ENCODE results near the gene SEPTIN12. TPM values are rescaled to one million over a fixed set of nuclear protein-coding genes. Genes with fewer than 3 reads are reported as not detected.
"Not testable (repeated sequence)": the region's sequence is repeated elsewhere in the genome, so short reads cannot be mapped to it uniquely, and the experiment has no call there.

Gene SEPTIN12
- total RNA-seq, 1 experiment from 2014 or later: not detected

GRCh38 chr16:4743226-4743878 is 44.8 kb downstream of the SEPTIN12 start:
- Histone ChIP-seq H3K79me2 (ENCODE audit: low read length) (no peaks in the 10 kb centered on the region), H3K36me3 (ENCODE audit: insufficient read depth, low read length) (no peaks in the 10 kb centered on the region), H2AFZ (ENCODE audit: low read length) (no peak overlapping the region), H3K4me1 (ENCODE audit: low read length) (no peaks in the 10 kb centered on the region), H3K9me3 (ENCODE audit: low read length) (no peaks in the 10 kb centered on the region), H4K20me1 (ENCODE audit: insufficient read depth, low read depth, low read length) (no peaks in the 10 kb centered on the region), H3K9me2 (replicated peaks; ENCODE audit: insufficient read depth, low read length) (no peaks in the 10 kb centered on the region), H3K27ac (ENCODE audit: low read length) (no peak overlapping the region), H3K4me3 (ENCODE audit: low read length) (no peak overlapping the region), H3K4me2 (ENCODE audit: low read depth, low read length, poor library complexity, severe bottlenecking) (no peak overlapping the region), H3K27me3 (ENCODE audit: low read length) (no peaks in the 10 kb centered on the region), H3K9ac (ENCODE audit: low read length) (no peak overlapping the region)
- no peak for DNase-seq

- not testable (repeated sequence) for H3K9me2 ChIP-seq (replicated peaks; ENCODE audit: insufficient read depth, low read length); H3K4me2 ChIP-seq (ENCODE audit: low read depth, low read length, poor library complexity, severe bottlenecking); H2AFZ ChIP-seq (ENCODE audit: low read length); H4K20me1 ChIP-seq (ENCODE audit: insufficient read depth, low read depth, low read length); H3K9ac ChIP-seq (ENCODE audit: low read length); DNase-seq; H3K79me2 ChIP-seq (ENCODE audit: low read length); H3K4me1 ChIP-seq (ENCODE audit: low read length); H3K4me3 ChIP-seq (ENCODE audit: low read length); H3K27me3 ChIP-seq (ENCODE audit: low read length); H3K9me3 ChIP-seq (ENCODE audit: low read length); H3K36me3 ChIP-seq (ENCODE audit: insufficient read depth, low read length); H3K27ac ChIP-seq (ENCODE audit: low read length)
These were observed 49.8 kb downstream of the SEPTIN12 start for GRCh38 chr16:4738370-4738769.

- Histone ChIP-seq H3K9me2 (replicated peaks; ENCODE audit: insufficient read depth, low read length) (no peaks in the 10 kb centered on the region), H3K4me1 (ENCODE audit: low read length) (peaks cover 15% of the 10 kb centered on the region), H4K20me1 (ENCODE audit: insufficient read depth, low read depth, low read length) (no peaks in the 10 kb centered on the region), H3K4me2 (ENCODE audit: low read depth, low read length, poor library complexity, severe bottlenecking) (no peak overlapping the region), H2AFZ (ENCODE audit: low read length) (no peak overlapping the region), H3K27ac (ENCODE audit: low read length) (no peak overlapping the region), H3K4me3 (ENCODE audit: low read length) (no peak overlapping the region), H3K36me3 (ENCODE audit: insufficient read depth, low read length) (no peaks in the 10 kb centered on the region), H3K79me2 (ENCODE audit: low read length) (peaks cover 13% of the 10 kb centered on the region), H3K9ac (ENCODE audit: low read length) (no peak overlapping the region), H3K27me3 (ENCODE audit: low read length) (no peaks in the 10 kb centered on the region), H3K9me3 (ENCODE audit: low read length) (no peaks in the 10 kb centered on the region)
- no peak for DNase-seq
These were observed 50.6 kb downstream of the SEPTIN12 start for GRCh38 chr16:4737545-4737944.

- Histone ChIP-seq H3K36me3 (ENCODE audit: insufficient read depth, low read length) (no peaks in the 10 kb centered on the region), H3K9me3 (ENCODE audit: low read length) (no peaks in the 10 kb centered on the region), H4K20me1 (ENCODE audit: insufficient read depth, low read depth, low read length) (no peaks in the 10 kb centered on the region), H3K9ac (ENCODE audit: low read length) (no peak overlapping the region), H3K9me2 (replicated peaks; ENCODE audit: insufficient read depth, low read length) (no peaks in the 10 kb centered on the region), H3K4me1 (ENCODE audit: low read length) (peaks cover 15% of the 10 kb centered on the region), H2AFZ (ENCODE audit: low read length) (no peak overlapping the region), H3K79me2 (ENCODE audit: low read length) (peaks cover 22% of the 10 kb centered on the region), H3K4me3 (ENCODE audit: low read length) (no peak overlapping the region), H3K4me2 (ENCODE audit: low read depth, low read length, poor library complexity, severe bottlenecking) (no peak overlapping the region), H3K27me3 (ENCODE audit: low read length) (no peaks in the 10 kb centered on the region), H3K27ac (ENCODE audit: low read length) (no peak overlapping the region)
- no peak for DNase-seq
These were observed 51.6 kb downstream of the SEPTIN12 start for GRCh38 chr16:4736546-4736945.

GRCh38 chr16:4734730-4735535 is 53.2 kb downstream of the SEPTIN12 start:
- Histone ChIP-seq H3K36me3 (ENCODE audit: insufficient read depth, low read length) (no peaks in the 10 kb centered on the region), H3K27ac (ENCODE audit: low read length) (peak overlapping the region; percentile 69), H3K4me1 (ENCODE audit: low read length) (peaks cover 15% of the 10 kb centered on the region), H2AFZ (ENCODE audit: low read length) (peak overlapping the region; percentile 86), H3K4me3 (ENCODE audit: low read length) (peak overlapping the region; percentile 91), H3K9ac (ENCODE audit: low read length) (peak overlapping the region; percentile 89), H4K20me1 (ENCODE audit: insufficient read depth, low read depth, low read length) (no peaks in the 10 kb centered on the region), H3K4me2 (ENCODE audit: low read depth, low read length, poor library complexity, severe bottlenecking) (peak overlapping the region; percentile 83), H3K27me3 (ENCODE audit: low read length) (no peaks in the 10 kb centered on the region), H3K9me2 (replicated peaks; ENCODE audit: insufficient read depth, low read length) (no peaks in the 10 kb centered on the region), H3K79me2 (ENCODE audit: low read length) (peaks cover 23% of the 10 kb centered on the region), H3K9me3 (ENCODE audit: low read length) (no peaks in the 10 kb centered on the region)
- DNase-seq: peak; percentile 96

- H3K4me1 ChIP-seq (ENCODE audit: low read length): peaks cover 15% of the 10 kb centered on the region
- no peaks in the 10 kb centered on the region for H3K9me3 ChIP-seq (ENCODE audit: low read length)
- peak within 1 kb of the TSS; percentile 86 for H2AFZ ChIP-seq (ENCODE audit: low read length)
- H3K9ac ChIP-seq (ENCODE audit: low read length): peak within 1 kb of the TSS; percentile 89
- no peaks in the 10 kb centered on the region for H3K27me3 ChIP-seq (ENCODE audit: low read length)
- peaks cover 23% of the 10 kb centered on the region for H3K79me2 ChIP-seq (ENCODE audit: low read length)
- no peaks in the 10 kb centered on the region for H3K9me2 ChIP-seq (replicated peaks; ENCODE audit: insufficient read depth, low read length)
- no peaks in the 10 kb centered on the region for H4K20me1 ChIP-seq (ENCODE audit: insufficient read depth, low read depth, low read length)
- peak within 1 kb of the TSS; percentile 91 for H3K4me3 ChIP-seq (ENCODE audit: low read length)
- no peaks in the 10 kb centered on the region for H3K36me3 ChIP-seq (ENCODE audit: insufficient read depth, low read length)
- DNase-seq: peak; percentile 95
- peak within 1 kb of the TSS; percentile 83 for H3K4me2 ChIP-seq (ENCODE audit: low read depth, low read length, poor library complexity, severe bottlenecking)
- peak within 1 kb of the TSS; percentile 69 for H3K27ac ChIP-seq (ENCODE audit: low read length)
These were observed 53.9 kb downstream of the SEPTIN12 start, which contains the start of the genes ANKS3 and DNAAF8 for GRCh38 chr16:4734063-4734729. TSS of gene ANKS3 (minus strand) at chr16:4734271. CDS start at chr16:4730149, 4,122 bp downstream. TSS of gene DNAAF8 (plus strand) at chr16:4734537. CDS start at chr16:4736515, 1,978 bp downstream.

- no peaks in the 10 kb centered on the region for H3K27me3 ChIP-seq (ENCODE audit: low read length)
- H3K79me2 ChIP-seq (ENCODE audit: low read length): peaks cover 23% of the 10 kb centered on the region
- H3K4me2 ChIP-seq (ENCODE audit: low read depth, low read length, poor library complexity, severe bottlenecking): peak overlapping the region; percentile 83
- H3K9me2 ChIP-seq (replicated peaks; ENCODE audit: insufficient read depth, low read length): no peaks in the 10 kb centered on the region
- H3K4me3 ChIP-seq (ENCODE audit: low read length): peak overlapping the region; percentile 91
- H3K36me3 ChIP-seq (ENCODE audit: insufficient read depth, low read length): no peaks in the 10 kb centered on the region
- no peak for DNase-seq
- peaks cover 15% of the 10 kb centered on the region for H3K4me1 ChIP-seq (ENCODE audit: low read length)
- no peaks in the 10 kb centered on the region for H3K9me3 ChIP-seq (ENCODE audit: low read length)
- H2AFZ ChIP-seq (ENCODE audit: low read length): peak overlapping the region; percentile 70
- peak overlapping the region; percentile 89 for H3K9ac ChIP-seq (ENCODE audit: low read length)
- peak overlapping the region; percentile 69 for H3K27ac ChIP-seq (ENCODE audit: low read length)
- no peaks in the 10 kb centered on the region for H4K20me1 ChIP-seq (ENCODE audit: insufficient read depth, low read depth, low read length)
These were observed 54.4 kb downstream of the SEPTIN12 start for GRCh38 chr16:4733747-4734062.

GRCh38 chr16:4733211-4733742 is 54.9 kb downstream of the SEPTIN12 start:
- Histone ChIP-seq H3K27me3 (ENCODE audit: low read length) (no peaks in the 10 kb centered on the region), H3K27ac (ENCODE audit: low read length) (peak overlapping the region; percentile 69), H3K4me3 (ENCODE audit: low read length) (peak overlapping the region; percentile 91), H3K4me1 (ENCODE audit: low read length) (peaks cover 15% of the 10 kb centered on the region), H3K4me2 (ENCODE audit: low read depth, low read length, poor library complexity, severe bottlenecking) (peak overlapping the region; percentile 83), H3K79me2 (ENCODE audit: low read length) (peaks cover 23% of the 10 kb centered on the region), H3K9me2 (replicated peaks; ENCODE audit: insufficient read depth, low read length) (no peaks in the 10 kb centered on the region), H4K20me1 (ENCODE audit: insufficient read depth, low read depth, low read length) (no peaks in the 10 kb centered on the region), H3K36me3 (ENCODE audit: insufficient read depth, low read length) (no peaks in the 10 kb centered on the region), H2AFZ (ENCODE audit: low read length) (peak overlapping the region; percentile 70; the same call in 1 of the 2 replicates), H3K9ac (ENCODE audit: low read length) (peak overlapping the region; percentile 89), H3K9me3 (ENCODE audit: low read length) (no peaks in the 10 kb centered on the region)
- no peak for DNase-seq
